ENCODE measurements around the gene PIF1.

The PIF1 gene

GRCh38 chr15:64773606-64774005, 51.8 kb downstream of the PIF1 start:
- no peak for DNase-seq

GRCh38 chr15:64772964-64773363, 52.5 kb downstream of the PIF1 start:
- DNase-seq, result no peak

GRCh38 chr15:64772488-64772887, 53.0 kb downstream of the PIF1 start:
- no peak for DNase-seq

GRCh38 chr15:64770626-64771025, 54.8 kb downstream of the PIF1 start:
- DNase-seq, result no peak

GRCh38 chr15:64767203-64767602, 58.2 kb downstream of the PIF1 start:
- DNase-seq, result no peak

- no peak for DNase-seq
These were observed 59.4 kb downstream of the PIF1 start for GRCh38 chr15:64766058-64766457.

All from stimulated activated CD4-positive, alpha-beta T cell treated with anti-CD3 and anti-CD28 coated beads, Interleukin-2, amount 100 ng/mL, for 48 hours (primary cell).